PC-3 (cell line): Measurements from ENCODE around the gene FAT4. TPM values are rescaled to one million over a fixed set of nuclear protein-coding genes. Genes with fewer than 3 reads are reported as not detected.

Source experiments
- ATAC-seq: fragments of 200-7000 bp; cut with Tn5 transposase; 2 replicates; pipeline ENCODE4 v1.9.1; 2020; ENCODE audit warnings: mild to moderate bottlenecking, moderate library complexity
- BruUV-seq: library from RNA; stranded (reverse); fragments of 400-500 nt; replicated peaks from 2 replicates; lab custom pipeline; 2021; lab: Mats Ljungman, UMichigan
- CTCF ChIA-PET: fragments of 300-600 bp; sonication (Branson Sonifier 250); formaldehyde crosslinking; loops from one replicate; lab custom pipeline; 2022; ENCODE audit warnings: antibody characterized with exemption; lab: Charles Lee
- POLR2A ChIA-PET: fragments of 300-600 bp; sonication (Branson Sonifier 250); formaldehyde crosslinking; loops from one replicate; lab custom pipeline; 2022; ENCODE audit warnings: antibody characterized with exemption; ENCODE audit not compliant: unreplicated experiment; lab: Charles Lee
- DNase-seq: peaks from one replicate; pipeline ENCODE4 v3.0.0-alpha.2; 2015
- H2AFZ ChIP-seq: fragments of 300-600 bp; sonication (generic); 2 replicates; pipeline ENCODE4 v1.6.0; 2016; ENCODE audit warnings: antibody characterized with exemption, low read length
- H3F3A ChIP-seq: fragments of 300-600 bp; sonication (generic); one replicate; pipeline ENCODE4 v1.6.0; 2017; ENCODE audit warnings: antibody characterized with exemption, low read length, control low read depth, mild to moderate bottlenecking; ENCODE audit not compliant: unreplicated experiment
- H3K27ac ChIP-seq: fragments of 300-600 bp; sonication (generic); 2 replicates; pipeline ENCODE4 v1.5.1; 2016; ENCODE audit warnings: mild to moderate bottlenecking, low read length
- H3K27me3 ChIP-seq: fragments of 300-600 bp; sonication (generic); 2 replicates; pipeline ENCODE4 v1.6.1; 2016; ENCODE audit warnings: low read length, mixed read lengths
- H3K36me3 ChIP-seq: fragments of 300-600 bp; sonication (generic); 2 replicates; pipeline ENCODE4 v1.6.1; 2016; ENCODE audit warnings: low read depth, mixed run types, low read length, mixed read lengths
- H3K4me1 ChIP-seq: fragments of 300-600 bp; sonication (generic); 2 replicates; pipeline ENCODE4 v1.5.1; 2016; ENCODE audit warnings: low read length; ENCODE audit not compliant: insufficient read depth
- H3K4me2 ChIP-seq: fragments of 300-600 bp; sonication (generic); 2 replicates; pipeline ENCODE4 v1.6.0; 2016; ENCODE audit warnings: low read length
- H3K4me3 ChIP-seq: fragments of 300-600 bp; sonication (generic); 2 replicates; pipeline ENCODE4 v1.5.1; 2016; ENCODE audit warnings: mild to moderate bottlenecking, low read length, mixed read lengths
- H3K79me2 ChIP-seq: fragments of 300-600 bp; sonication (generic); 2 replicates; pipeline ENCODE4 v1.6.1; 2017; ENCODE audit warnings: low read length, mixed read lengths
- H3K9ac ChIP-seq: fragments of 300-600 bp; sonication (generic); 2 replicates; pipeline ENCODE4 v1.6.0; 2016; ENCODE audit warnings: mild to moderate bottlenecking, low read length
- H3K9me2 ChIP-seq: fragments of 300-600 bp; sonication (generic); replicated peaks from 2 replicates; pipeline ENCODE4 v1.6.1; 2016; ENCODE audit warnings: mixed run types, low read length, mixed read lengths
- H3K9me3 ChIP-seq: fragments of 300-600 bp; sonication (generic); 2 replicates; pipeline ENCODE4 v1.6.1; 2016; ENCODE audit warnings: low read length, mixed read lengths
- H4K20me1 ChIP-seq: fragments of 300-600 bp; sonication (generic); 2 replicates; pipeline ENCODE4 v1.6.1; 2016; ENCODE audit warnings: low read length, mixed read lengths
- CTCF ChIP-seq: fragments of 300-600 bp; sonication (generic); conservative IDR thresholded peaks from 2 replicates; pipeline ENCODE4 v1.5.1; 2017; ENCODE audit warnings: antibody characterized with exemption, low read depth, mild to moderate bottlenecking, low read length
- EZH2 ChIP-seq: fragments of 300-600 bp; sonication (generic); IDR thresholded peaks from one replicate; pipeline ENCODE4 v1.6.1; 2017; ENCODE audit warnings: antibody characterized with exemption, mild to moderate bottlenecking, low read length; ENCODE audit not compliant: unreplicated experiment
- EZH2phosphoT487 ChIP-seq: fragments of 300-600 bp; sonication (generic); IDR thresholded peaks from 2 replicates; pipeline ENCODE4 v1.6.1; 2018; ENCODE audit warnings: mild to moderate bottlenecking, antibody characterized with exemption, low read length, borderline replicate concordance
- intact Hi-C: fragments of 100-400 bp; cut with micrococcal nuclease; formaldehyde crosslinking; loops from 2 replicates; pipeline ENCODE4 v1.9.0; 2023
- total RNA-seq: library from RNA; depleted of rRNA; stranded (reverse); fragments of >200 nt; gene quantifications from 2 replicates; pipeline ENCODE4 v1.2.3, GENCODE V29; 2014

The FAT4 gene
- total RNA-seq, 1 experiment from 2014 or later, result 0.95 TPM

- DNase-seq (no peak), ATAC-seq (no peak)
- no peaks in the 10 kb centered on the region for H3K79me2 ChIP-seq
- no peaks in the 10 kb centered on the region for H3K36me3 ChIP-seq
- no peak for TF ChIP-seq EZH2
- no peak for TF ChIP-seq CTCF
- no peak for TF ChIP-seq EZH2phosphoT487
- H3K9me2 ChIP-seq, result no peaks in the 10 kb centered on the region
- peaks cover 27% of the 10 kb centered on the region for H3K4me1 ChIP-seq
- ChIA-PET CTCF (no interaction called here), POLR2A (no interaction called here)
- H4K20me1 ChIP-seq, result no peaks in the 10 kb centered on the region
- H3K4me2 ChIP-seq, result no peak overlapping the region
- no peak overlapping the region for H3K9ac ChIP-seq
- H3K9me3 ChIP-seq, result no peaks in the 10 kb centered on the region
- no TSS peak for BruUV-seq
- no peak overlapping the region for H2AFZ ChIP-seq
- H3K27ac ChIP-seq, result no peak overlapping the region
- H3K27me3 ChIP-seq, result no peaks in the 10 kb centered on the region
- H3K4me3 ChIP-seq, result no peak overlapping the region
- H3F3A ChIP-seq, result no peaks in the 10 kb centered on the region
- intact Hi-C loops, result no loop called here
Observed at GRCh38 chr4:125325733-125326132, 11.0 kb downstream of the FAT4 start.

- H3K4me1 ChIP-seq, result no peaks in the 10 kb centered on the region
- no peak overlapping the region for H3K4me3 ChIP-seq
- H3K79me2 ChIP-seq, result no peaks in the 10 kb centered on the region
- CTCF ChIA-PET, result no interaction called here
- intact Hi-C loops, result no loop called here
- H3K27ac ChIP-seq, result no peak overlapping the region
- ATAC-seq, result no peak
- H3K36me3 ChIP-seq, result no peaks in the 10 kb centered on the region
- no peak overlapping the region for H3K4me2 ChIP-seq
- H3K27me3 ChIP-seq, result no peaks in the 10 kb centered on the region
- TF ChIP-seq EZH2phosphoT487 (no peak), EZH2 (no peak)
- no peaks in the 10 kb centered on the region for H4K20me1 ChIP-seq
- no peak for DNase-seq
- no peak overlapping the region for H2AFZ ChIP-seq
- no TSS peak for BruUV-seq
- no peaks in the 10 kb centered on the region for H3K9me3 ChIP-seq
- no peaks in the 10 kb centered on the region for H3F3A ChIP-seq
- no peak overlapping the region for H3K9ac ChIP-seq
- POLR2A ChIA-PET, result no interaction called here
- H3K9me2 ChIP-seq, result no peaks in the 10 kb centered on the region
Observed at GRCh38 chr4:125331116-125331515, 16.4 kb downstream of the FAT4 start.

GRCh38 chr4:125334926-125335325, 20.2 kb downstream of the FAT4 start:
- DNase-seq (no peak), ATAC-seq (no peak)
- ChIA-PET CTCF (no interaction called here), POLR2A (no interaction called here)
- Histone ChIP-seq H4K20me1 (no peaks in the 10 kb centered on the region), H3K4me1 (no peaks in the 10 kb centered on the region), H3K9me2 (no peaks in the 10 kb centered on the region), H3F3A (no peaks in the 10 kb centered on the region), H3K79me2 (no peaks in the 10 kb centered on the region), H3K4me2 (no peak overlapping the region), H3K27me3 (no peaks in the 10 kb centered on the region), H3K27ac (no peak overlapping the region), H3K9me3 (no peaks in the 10 kb centered on the region), H2AFZ (no peak overlapping the region), H3K36me3 (no peaks in the 10 kb centered on the region), H3K4me3 (no peak overlapping the region), H3K9ac (no peak overlapping the region)
- TF ChIP-seq EZH2, result no peak
- no peak for TF ChIP-seq EZH2phosphoT487
- TF ChIP-seq CTCF, result no peak
- intact Hi-C loops, result no loop called here
- no TSS peak for BruUV-seq
